Right ventricle myocardium superior (tissue), 1 donor: ENCODE measurements around the gene GMIP. TPM values are rescaled to one million over a fixed set of nuclear protein-coding genes. Genes with fewer than 3 reads are reported as not detected.

ENCODE experiments used
- ATAC-seq: fragments of 200-7000 bp; cut with Tn5 transposase; one replicate; pipeline ENCODE4 v1.9.1; 2020; ENCODE audit warnings: mild to moderate bottlenecking; ENCODE audit not compliant: poor library complexity
- DNase-seq: peaks from one replicate; pipeline ENCODE4 v3.0.0-alpha.2; 2020
- intact Hi-C: fragments of 100-400 bp; cut with DNase I; formaldehyde crosslinking; loops from one replicate; pipeline ENCODE4 v1.11.2; 2022
- total RNA-seq: library from RNA; stranded (reverse); fragmentation: NEBNext Ultra II Directional; extraction: Animal tissue kit (Norgen Biotek cat#: 25700); gene quantifications from one replicate; pipeline ENCODE4 v1.2.1, GENCODE V29; 2021
- donor health status: DM: no; HTN: yes; CAD: no; lungs with severe emphysema.

GMIP gene
- total RNA-seq, 1 donor from 2014 or later: 3.0 TPM

GRCh38 chr19:19645233-19645870, 1.9 kb upstream of the GMIP start:
- no peak for ATAC-seq
- DNase-seq: no peak
- intact Hi-C loops: no loop called here

- intact Hi-C loops: no loop called here
- no peak for ATAC-seq
- DNase-seq: no peak
These were observed 564 bp upstream of the GMIP start for GRCh38 chr19:19644054-19644388.

GRCh38 chr19:19642506-19643157, 825 bp downstream of the GMIP start:
- no peak for DNase-seq
- peak; percentile 14 for ATAC-seq
- intact Hi-C loops: loop anchor here (2.0 kb wide), 1 partner anchor 110 kb away; no protein-coding TSS in a partner anchor

GRCh38 chr19:19637523-19638251, 5.8 kb downstream of the GMIP start:
- ATAC-seq: peak; percentile 8

GRCh38 chr19:19637186-19637522, 6.3 kb downstream of the GMIP start:
- no peak for ATAC-seq
- intact Hi-C loops: no loop called here
- DNase-seq: no peak

More at GRCh38 chr19:19637523-19638251, 5.8 kb downstream of the GMIP start:
- intact Hi-C loops: no loop called here
- no peak for DNase-seq

- intact Hi-C loops: no loop called here
- ATAC-seq: no peak
- no peak for DNase-seq
These were observed 6.8 kb downstream of the GMIP start for GRCh38 chr19:19636573-19637185.

- intact Hi-C loops: no loop called here
- ATAC-seq: no peak
These were observed 8.1 kb downstream of the GMIP start for GRCh38 chr19:19635313-19635702.

GRCh38 chr19:19634516-19635312, 8.7 kb downstream of the GMIP start:
- DNase-seq (no peak), ATAC-seq (no peak)
- intact Hi-C loops: no loop called here

More at GRCh38 chr19:19635313-19635702, 8.1 kb downstream of the GMIP start:
- DNase-seq: no peak

- no peak for DNase-seq
- intact Hi-C loops: no loop called here
These were observed 9.5 kb downstream of the GMIP start for GRCh38 chr19:19633711-19634515.

GRCh38 chr19:19632661-19633060, 10.8 kb downstream of the GMIP start:
- ATAC-seq (no peak), DNase-seq (no peak)
- intact Hi-C loops: no loop called here

More at GRCh38 chr19:19633711-19634515, 9.5 kb downstream of the GMIP start:
- no peak for ATAC-seq

GRCh38 chr19:19631346-19631745, 12.1 kb downstream of the GMIP start:
- no peak for DNase-seq
- ATAC-seq: no peak
- intact Hi-C loops: no loop called here

- ATAC-seq: no peak
- intact Hi-C loops: no loop called here
- no peak for DNase-seq
These were observed 13.0 kb downstream of the GMIP start for GRCh38 chr19:19630426-19630825.

- no peak for DNase-seq
- intact Hi-C loops: no loop called here
- ATAC-seq: no peak
These were observed 13.4 kb downstream of the GMIP start for GRCh38 chr19:19630062-19630414.

- intact Hi-C loops: no loop called here
- DNase-seq: no peak
- ATAC-seq: peak; percentile 49
These were observed 14.8 kb downstream of the GMIP start for GRCh38 chr19:19628501-19629134.

- ATAC-seq: peak; percentile 70
- DNase-seq: peak; percentile 57
- intact Hi-C loops: no loop called here
These were observed 15.6 kb downstream of the GMIP start, which contains the start of gene LPAR2 for GRCh38 chr19:19627621-19628500. TSS of gene LPAR2 (minus strand) at chr19:19628220. CDS start at chr19:19627275, 945 bp downstream.
